NB4 (cell line): Measurements from ENCODE around the gene SRRM2.

ENCODE experiments used
- CTCF ChIP-seq: IDR thresholded peaks from one replicate; pipeline ENCODE4 v1.5.1; 2012; ENCODE audit warnings: low read depth, low read length
- MAX ChIP-seq: IDR thresholded peaks from 2 replicates; pipeline ENCODE4 v1.6.1; 2011; ENCODE audit warnings: low read depth, low read length

GRCh38 chr16:2798723-2799204, 46.3 kb downstream of the SRRM2 start:
- TF ChIP-seq CTCF (no peak), MAX (no peak)
